Non-pigmented ciliary epithelial cell (primary cell): ENCODE results near the gene MSH6.

Source experiments
- DNase-seq: peaks from one replicate; pipeline ENCODE4 v3.0.0-alpha.2; 2010; ENCODE audit warnings: low read depth

Gene MSH6, protein sequence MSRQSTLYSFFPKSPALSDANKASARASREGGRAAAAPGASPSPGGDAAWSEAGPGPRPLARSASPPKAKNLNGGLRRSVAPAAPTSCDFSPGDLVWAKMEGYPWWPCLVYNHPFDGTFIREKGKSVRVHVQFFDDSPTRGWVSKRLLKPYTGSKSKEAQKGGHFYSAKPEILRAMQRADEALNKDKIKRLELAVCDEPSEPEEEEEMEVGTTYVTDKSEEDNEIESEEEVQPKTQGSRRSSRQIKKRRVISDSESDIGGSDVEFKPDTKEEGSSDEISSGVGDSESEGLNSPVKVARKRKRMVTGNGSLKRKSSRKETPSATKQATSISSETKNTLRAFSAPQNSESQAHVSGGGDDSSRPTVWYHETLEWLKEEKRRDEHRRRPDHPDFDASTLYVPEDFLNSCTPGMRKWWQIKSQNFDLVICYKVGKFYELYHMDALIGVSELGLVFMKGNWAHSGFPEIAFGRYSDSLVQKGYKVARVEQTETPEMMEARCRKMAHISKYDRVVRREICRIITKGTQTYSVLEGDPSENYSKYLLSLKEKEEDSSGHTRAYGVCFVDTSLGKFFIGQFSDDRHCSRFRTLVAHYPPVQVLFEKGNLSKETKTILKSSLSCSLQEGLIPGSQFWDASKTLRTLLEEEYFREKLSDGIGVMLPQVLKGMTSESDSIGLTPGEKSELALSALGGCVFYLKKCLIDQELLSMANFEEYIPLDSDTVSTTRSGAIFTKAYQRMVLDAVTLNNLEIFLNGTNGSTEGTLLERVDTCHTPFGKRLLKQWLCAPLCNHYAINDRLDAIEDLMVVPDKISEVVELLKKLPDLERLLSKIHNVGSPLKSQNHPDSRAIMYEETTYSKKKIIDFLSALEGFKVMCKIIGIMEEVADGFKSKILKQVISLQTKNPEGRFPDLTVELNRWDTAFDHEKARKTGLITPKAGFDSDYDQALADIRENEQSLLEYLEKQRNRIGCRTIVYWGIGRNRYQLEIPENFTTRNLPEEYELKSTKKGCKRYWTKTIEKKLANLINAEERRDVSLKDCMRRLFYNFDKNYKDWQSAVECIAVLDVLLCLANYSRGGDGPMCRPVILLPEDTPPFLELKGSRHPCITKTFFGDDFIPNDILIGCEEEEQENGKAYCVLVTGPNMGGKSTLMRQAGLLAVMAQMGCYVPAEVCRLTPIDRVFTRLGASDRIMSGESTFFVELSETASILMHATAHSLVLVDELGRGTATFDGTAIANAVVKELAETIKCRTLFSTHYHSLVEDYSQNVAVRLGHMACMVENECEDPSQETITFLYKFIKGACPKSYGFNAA (N-terminal part only)

DNA sequence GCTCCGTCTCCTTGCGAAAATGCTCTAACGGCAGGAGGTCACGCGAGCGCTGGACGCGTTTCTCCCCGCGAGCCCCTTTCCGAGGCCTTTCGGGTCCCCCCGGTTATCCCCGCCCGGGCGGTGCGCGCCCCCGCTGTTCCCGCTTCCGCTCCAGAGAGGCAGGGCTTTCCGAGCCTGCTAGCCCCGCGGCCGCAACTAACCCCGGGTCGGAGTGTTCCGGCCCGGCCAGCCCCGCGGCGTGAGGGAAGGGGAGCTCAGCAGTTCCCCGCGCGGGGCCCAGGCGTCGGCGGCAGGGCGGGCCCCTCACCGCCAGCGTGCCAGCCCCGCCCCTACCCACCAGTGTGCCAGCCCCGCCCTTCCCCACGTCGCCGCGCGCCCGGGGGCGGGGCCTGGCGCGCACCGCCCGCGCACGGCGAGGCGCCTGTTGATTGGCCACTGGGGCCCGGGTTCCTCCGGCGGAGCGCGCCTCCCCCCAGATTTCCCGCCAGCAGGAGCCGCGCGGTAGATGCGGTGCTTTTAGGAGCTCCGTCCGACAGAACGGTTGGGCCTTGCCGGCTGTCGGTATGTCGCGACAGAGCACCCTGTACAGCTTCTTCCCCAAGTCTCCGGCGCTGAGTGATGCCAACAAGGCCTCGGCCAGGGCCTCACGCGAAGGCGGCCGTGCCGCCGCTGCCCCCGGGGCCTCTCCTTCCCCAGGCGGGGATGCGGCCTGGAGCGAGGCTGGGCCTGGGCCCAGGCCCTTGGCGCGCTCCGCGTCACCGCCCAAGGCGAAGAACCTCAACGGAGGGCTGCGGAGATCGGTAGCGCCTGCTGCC is at the start of gene MSH6:
TSS of gene MSH6 (plus strand) at position 475 of the 815 bp plus-strand sequence. CDS start at position 564, 89 bp downstream.
- no peak for DNase-seq

DNA sequence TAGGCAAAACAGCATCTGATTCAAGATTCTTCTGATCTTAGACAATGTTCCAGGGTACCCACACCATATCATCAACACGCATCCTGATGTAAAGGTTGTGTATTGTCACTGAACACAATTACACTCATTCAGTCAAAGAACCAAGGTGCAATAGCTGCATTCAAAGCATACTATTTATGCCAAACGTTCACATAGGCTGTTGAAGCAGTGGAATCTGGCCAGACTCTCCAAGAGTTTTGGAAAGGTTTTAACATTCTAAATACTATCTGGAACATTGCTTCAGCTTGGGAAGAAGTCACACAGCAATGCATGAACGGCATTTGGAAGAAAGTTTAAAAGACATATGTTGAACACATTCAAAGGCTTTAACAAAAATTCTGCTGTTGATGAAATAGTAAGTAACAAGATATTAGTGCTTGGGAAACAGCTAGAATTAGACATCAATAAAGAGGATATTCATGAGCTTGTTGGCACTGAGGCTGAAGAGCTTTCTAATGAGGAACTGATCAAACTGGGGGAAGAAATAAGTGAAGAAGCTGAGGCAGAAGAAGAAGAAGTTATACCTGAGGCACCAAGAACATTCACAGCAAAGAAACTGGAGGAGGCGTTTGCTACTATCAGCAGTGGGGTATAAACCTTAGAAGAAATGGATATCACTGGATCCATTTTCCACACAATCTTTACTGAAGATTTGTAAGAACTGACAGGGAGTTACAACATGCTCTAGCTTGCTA is 47.6 kb upstream of the MSH6 start:
- DNase-seq = no peak

DNA sequence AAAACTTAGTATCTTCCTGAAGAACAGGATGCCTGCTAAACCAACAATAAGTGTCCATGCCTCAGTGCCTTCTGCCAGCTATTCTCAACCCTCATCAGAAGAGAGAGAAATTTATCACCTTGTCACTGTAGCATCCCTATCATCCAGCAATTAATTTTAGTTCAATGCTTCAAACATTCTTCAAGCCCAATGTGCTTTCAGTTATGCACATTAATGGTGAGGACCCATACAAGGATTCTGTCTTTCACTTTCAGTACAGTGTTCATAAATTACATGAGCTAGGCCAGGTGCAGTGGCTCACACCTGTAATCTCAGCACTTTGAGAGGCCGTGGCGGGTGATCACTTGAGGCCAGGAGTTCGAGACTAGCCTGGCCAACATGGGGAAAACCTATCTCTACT is 47.0 kb upstream of the MSH6 start:
- DNase-seq = no peak

DNA sequence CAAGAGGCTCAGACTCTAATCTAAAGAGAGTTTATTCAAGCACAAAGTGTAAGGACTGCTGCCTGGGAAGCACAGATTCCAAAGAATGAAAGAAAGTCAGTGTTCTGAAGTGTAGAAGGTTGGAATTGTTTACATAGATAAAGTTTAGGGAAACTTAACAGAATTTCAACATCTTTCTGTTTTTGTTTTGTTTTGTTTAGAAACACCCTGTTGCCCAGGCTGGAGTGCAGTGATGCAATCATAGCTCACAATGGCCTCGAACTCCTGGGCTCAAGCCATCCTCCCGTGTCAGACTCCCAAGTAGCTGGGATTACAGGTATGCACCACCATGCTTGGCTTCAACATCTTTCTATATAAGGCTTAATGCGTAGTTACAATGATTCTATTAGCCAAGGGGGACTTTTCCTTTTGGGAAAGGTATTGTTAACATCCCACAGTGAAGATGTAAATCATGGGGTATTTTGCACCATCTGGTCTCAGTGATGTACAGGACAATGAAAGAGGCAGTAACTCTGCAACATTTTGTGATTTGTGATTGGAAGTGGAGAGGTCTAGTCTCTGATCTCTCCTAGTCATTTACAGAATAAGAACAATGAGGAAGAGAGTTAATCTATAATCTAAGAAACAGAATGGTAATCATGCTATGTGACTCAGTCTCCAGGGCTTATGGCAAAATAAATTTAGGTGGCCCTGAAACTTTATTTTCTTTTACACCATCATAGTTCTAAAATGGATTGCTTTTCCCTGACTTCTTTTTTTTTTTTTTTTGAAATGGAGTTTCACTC is 45.6 kb upstream of the MSH6 start:
- no peak for DNase-seq

DNA sequence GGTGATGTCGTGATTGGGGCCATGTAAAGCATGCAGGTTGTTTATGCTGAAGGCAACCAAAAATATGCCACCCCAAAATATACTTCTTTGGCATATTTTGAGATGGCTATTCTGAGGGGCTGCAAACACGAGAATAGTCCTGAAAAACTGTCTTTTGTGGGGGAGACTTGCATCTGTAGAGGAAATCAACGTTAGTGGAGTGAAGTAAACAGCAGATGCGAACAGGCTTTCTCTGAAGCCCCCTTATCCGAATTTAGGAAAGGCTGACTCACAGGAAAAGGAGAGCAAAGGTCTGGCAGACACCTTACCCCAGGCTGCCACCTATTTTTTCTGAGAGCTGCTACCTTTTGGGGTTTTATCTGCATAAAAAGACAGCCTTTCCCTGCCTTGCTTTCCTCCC is 44.6 kb upstream of the MSH6 start:
- no peak for DNase-seq

DNA sequence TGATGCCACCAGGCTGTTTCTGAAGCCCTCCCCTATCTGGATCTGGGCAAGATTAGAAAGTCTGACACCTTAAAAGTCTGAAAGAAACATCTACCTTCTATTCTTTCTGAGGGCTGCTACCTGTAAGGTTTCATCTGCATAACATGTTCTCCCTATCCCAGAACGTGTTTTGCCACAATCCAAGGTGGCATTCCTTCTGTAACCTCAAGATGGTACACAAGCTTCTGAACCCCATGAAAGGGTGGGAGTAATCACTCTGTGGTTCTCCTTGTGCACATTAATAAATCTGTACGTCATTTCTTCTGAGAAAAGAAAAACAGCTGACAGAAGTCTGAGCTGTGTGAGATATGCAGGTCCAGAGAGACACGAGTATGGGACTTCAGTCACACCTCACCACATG is 41.8 kb upstream of the MSH6 start:
- no peak for DNase-seq

DNA sequence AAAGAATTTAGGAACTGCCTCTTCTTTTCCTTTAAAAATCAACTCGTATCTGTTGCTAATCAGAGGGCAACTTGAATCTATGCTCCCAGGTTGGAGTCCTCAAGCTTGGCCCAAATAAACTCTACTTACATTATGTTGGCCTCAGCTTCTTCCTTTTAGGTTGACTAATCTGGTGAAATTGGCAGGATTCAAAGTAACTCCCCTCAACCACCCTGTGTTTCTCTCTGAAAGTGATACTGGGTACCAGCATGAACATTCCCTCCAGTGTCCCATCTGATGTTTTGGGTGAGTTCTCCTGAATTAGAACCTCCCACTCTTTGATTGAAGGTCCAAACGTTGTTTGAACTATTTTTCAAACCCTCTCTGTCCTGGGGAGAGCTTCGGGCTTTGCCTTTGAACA is 41.3 kb upstream of the MSH6 start:
- DNase-seq = no peak

DNA sequence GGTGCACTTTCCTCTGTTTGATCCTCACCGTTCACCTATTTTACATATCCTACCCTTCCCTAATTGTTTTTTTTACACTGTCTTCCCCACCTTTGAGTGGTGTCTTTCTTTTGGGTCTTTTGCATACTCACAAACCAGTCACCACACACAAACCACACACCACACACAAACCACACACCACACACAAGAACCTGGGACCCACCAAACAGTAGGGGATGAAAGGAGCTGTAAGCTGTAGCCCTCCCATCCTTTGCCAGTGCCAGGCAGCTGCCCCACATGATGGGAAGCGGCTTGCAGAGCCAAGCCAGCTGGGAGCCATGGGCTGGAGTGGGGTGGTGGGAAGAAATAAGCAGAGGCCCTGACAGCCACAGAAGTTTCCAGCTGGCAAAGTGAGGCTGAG is 38.9 kb upstream of the MSH6 start:
- no peak for DNase-seq

DNA sequence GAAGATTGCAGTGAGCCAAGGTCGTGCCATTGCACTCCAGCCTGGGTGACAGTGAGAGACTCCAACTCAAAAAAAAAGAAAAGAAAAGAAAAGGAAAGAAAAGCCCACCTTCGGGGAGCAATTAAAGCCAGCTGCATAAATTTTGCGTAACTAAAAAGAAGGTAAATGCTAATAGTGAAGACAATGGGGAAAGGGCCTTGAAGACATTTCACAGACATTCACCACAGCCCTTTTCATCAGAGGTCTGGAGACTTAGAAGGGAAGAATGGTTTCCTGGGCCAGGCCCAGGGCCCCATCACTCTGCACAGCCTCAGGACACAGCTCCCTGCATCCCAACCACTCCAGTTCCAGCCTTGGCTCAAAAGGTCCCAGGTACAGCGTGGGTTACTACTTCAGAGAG is 35.1 kb upstream of the MSH6 start:
- no peak for DNase-seq

DNA sequence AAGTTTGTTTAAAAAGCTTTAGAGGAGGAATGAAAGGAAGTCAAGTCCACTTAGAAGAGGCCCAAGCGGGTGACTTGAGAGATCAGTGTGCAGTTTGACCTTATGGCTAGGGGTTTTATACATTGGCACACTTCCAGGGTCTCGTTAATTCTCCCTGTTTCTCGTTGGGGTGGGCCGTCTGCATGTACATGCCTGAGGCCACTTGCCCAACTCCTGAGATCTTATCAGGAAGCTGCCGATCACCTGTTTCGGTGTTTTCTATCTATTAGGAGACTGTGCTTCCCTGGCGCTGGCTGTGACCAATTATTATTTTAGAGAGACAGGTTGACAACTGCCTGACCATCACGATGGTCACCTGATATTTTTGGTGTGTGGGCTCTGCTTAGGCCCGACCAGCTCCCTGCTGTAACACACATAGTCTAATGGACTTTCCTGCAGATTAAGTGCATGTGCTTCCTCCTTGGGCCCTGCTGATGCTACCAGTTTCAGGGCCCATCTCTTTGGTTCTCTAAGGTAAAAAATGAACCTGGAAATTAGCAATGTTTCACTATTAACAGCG is 31.0 kb upstream of the MSH6 start:
- DNase-seq = no peak

DNA sequence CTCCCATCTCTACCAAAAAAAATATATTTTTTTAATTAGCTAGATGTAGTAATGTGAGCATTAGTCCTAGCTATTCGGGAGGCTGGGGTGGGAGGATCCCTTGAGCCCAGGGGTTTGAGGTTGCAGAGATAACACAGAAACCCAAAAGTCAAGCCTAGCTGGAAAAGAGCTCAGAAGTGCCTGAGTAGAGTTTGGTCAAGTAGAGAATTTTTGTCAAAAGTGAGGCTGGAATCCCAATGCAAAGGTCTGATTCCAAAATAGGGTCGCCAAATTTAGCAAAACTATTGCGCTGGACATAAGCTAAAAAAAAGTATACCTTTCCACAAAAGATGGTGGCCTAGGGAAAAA is 15.5 kb upstream of the MSH6 start:
- no peak for DNase-seq

DNA sequence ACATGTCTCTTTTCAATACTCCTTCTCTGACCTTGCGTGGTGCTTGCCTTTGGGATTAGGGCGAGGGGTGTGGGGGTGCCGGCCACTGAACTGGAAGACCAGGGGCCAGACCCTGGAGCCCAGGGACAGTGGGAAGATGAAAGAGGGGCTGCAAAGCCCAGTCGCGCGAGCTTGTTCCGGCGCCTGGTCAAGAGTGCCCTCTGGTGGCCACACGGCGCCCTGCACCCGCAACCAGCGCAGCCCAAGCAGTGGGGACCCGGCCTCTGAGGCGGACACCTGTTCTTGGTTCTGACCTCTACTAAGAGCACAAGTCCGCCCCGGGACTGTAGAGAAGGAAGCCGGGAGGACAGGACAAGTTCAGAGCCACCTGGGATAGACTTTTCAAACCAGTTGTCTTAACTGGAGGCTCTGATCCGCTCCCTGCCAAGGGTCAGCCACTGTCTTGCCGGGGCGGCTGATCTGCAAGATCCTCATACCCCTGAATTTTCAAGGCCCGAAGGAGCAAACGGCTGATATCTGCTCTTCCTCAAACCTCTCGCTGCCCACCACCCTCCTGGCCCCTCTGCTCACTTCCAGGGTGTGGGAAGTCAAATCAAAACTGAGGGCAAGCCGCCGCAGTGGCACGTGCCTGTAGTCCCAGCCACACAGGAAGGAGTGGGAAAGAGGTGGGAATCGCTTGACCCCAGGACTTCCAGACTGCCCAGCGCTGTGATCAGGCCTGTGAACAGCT is 14.9 kb upstream of the MSH6 start:
- no peak for DNase-seq

DNA sequence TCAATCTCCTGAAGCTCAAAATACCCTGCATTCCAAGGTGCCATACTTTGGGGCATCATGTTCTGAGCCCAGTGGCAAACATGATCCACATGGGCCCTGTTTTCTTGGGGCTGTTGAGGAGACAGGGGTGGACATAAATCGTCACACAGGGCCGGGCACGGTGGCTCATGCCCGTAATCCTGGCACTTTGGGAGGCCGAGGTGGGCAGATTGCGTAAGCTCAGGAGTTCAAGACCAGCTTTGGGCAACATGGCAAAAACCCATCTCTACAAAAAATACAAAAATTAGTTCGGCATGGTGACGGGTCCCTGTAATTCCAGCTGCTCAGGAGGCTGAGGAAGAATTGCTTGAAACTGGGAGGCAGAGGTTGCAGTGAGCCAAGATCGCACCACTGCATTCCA is 13.6 kb upstream of the MSH6 start:
- DNase-seq = no peak

DNA sequence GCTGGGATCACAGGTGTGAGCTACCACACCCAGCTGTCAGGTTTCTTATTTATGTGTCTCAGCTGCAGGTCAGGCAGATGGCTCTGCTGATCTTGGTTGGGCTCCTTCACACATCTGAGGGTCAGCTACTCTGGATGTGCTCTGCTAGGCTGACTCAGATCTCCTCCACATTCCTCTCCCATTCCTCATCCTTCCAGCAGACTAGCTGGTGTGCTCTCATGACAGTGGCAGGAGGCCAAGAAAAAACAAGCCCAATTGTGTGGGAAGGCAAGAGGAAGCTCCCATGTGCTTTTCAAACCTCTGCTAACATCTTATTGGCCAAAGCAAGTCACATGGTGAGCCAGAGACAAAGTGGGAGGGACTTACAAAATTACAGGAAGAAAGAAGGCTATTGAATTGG is 11.7 kb upstream of the MSH6 start:
- peak; percentile 78 for DNase-seq

DNA sequence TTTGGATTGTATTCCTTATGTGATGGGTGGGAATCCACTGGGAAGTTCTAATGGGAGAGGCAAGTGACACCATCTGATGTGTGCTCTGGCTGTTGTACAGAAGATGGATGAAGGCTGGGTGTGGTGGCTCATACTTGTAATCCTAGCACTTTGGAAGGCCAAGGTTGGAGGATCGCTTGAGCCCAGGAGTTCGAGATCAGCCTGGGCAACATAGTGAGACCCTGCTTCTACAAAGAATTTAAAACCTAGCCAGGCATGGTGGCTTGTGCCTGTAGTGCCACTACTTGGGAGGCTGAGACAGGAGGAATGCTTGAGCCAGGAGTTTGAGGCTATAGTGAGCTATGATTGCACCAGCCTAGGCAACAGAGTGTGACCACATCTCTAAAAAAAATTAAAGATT is 10.6 kb upstream of the MSH6 start:
- no peak for DNase-seq

DNA sequence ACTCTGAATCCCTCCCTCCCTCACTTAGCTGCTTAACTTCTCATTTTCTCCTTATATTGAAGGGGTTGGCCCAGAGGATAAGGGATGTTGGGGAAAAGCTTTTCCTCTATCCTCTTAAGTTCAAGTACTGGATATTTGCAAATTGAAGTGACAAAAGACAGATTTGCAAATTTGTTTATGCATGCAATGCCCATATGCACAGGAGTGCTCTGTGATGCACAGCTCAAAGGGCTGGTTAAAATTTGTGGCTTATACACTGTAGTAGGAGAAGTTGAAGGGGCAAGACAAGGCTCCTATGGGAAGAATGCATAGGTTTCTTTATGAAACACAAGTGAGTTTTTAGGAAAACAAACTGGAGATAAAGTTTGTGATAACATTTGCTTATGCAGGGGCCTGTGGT is 8.4 kb upstream of the MSH6 start:
- no peak for DNase-seq

DNA sequence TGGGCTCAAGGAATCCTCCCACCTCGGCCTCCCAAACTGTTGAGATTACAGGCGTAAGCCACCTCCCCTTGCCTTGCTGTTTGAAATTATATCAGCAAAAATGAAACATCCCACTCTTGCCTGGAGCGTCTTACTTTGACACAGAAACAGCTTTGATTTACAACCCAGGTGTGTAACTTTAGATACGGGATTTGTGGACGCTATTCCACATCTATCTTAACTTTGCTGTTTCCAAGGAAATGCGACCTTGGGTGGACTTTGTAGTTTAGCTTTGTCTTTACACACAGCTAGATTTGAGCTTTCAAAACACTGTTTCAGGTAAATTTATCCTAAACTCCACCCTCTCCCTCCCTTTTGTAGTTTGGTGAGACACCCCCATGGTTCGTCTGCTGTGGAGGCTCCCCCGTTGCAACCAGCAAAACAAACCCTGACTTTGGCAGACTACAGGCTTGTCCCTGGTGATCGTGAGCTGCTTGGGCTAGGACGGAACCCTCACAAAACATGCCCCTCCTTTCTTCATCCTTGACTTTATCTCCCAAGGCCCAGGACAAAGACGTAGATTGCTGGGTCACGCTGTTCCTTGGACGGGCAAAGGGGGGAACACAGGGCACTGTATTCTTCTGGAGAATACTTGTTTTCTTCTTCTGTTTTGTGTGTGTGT is 5.5 kb upstream of the MSH6 start:
- DNase-seq = no peak

DNA sequence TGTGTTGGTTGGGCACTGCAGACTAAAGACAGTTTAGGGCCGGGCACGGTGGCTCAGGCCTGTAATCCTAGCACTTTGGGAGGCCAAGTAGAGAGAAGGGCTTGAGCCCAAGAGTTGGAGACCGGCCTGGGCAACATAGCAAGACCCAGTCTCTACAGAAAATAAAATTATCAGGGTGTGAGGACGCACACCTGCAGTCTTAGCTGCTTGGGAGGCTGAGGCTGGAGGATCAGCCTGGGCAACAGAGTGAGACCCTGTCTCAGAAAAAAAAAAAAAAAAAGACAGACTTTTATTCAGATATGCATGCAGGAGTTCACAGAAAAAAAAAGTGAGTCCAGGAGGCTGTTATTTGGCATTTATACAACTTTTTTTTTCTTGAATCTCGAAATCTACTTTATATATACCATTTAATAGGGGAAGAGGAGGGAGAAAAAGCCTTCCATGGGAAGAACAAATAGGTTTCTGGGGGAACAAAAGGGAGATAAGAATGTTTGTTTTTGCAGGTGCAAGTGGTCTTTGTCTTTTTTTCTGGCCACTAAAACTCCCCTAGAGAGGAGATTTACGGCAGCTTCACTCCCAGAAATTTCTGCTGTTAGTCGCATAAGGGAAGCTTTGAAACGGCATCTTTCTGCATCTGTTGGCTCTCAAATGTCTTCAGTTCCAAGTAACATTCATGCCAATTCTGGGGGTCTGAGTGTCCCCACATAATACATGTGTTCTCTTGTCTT is 4.1 kb upstream of the MSH6 start:
- DNase-seq = no peak
